Neural progenitor cell (in vitro differentiated cells): ENCODE results near the gene SIGLEC9.

ENCODE experiments used
- CTCF ChIP-seq: fragments of 200-600 bp; sonication (generic); IDR thresholded peaks from 2 replicates; pipeline ENCODE4 v1.5.1; 2017; ENCODE audit warnings: antibody characterized with exemption, mild to moderate bottlenecking
- EZH2 ChIP-seq: fragments of 200-600 bp; sonication (generic); IDR thresholded peaks from 2 replicates; pipeline ENCODE4 v1.6.1; 2017; ENCODE audit warnings: antibody characterized with exemption, mild to moderate bottlenecking, moderate library complexity
- EZH2phosphoT487 ChIP-seq: fragments of 200-600 bp; sonication (generic); IDR thresholded peaks from 2 replicates; pipeline ENCODE4 v1.6.1; 2017; ENCODE audit warnings: antibody characterized with exemption

- TF ChIP-seq CTCF (no peak), EZH2 (no peak), EZH2phosphoT487 (no peak)
Observed at GRCh38 chr19:51108066-51108804, 16.5 kb upstream of the SIGLEC9 start, which contains the start of gene CTU1.
